ENCODE results near the gene CLVS2.

CLVS2 gene

GRCh38 chr6:123017104-123017682 is 21.2 kb downstream of the CLVS2 start:
- no peaks in the 10 kb centered on the region for H3K9me2 ChIP-seq (replicated peaks; ENCODE audit: insufficient read depth, low read length)
- H3K27ac ChIP-seq (ENCODE audit: low read length) = no peak overlapping the region
- H2AFZ ChIP-seq (ENCODE audit: low read length) = no peak overlapping the region
- H4K20me1 ChIP-seq (ENCODE audit: insufficient read depth, low read length) = no peaks in the 10 kb centered on the region
- no peaks in the 10 kb centered on the region for H3K27me3 ChIP-seq (replicated peaks; ENCODE audit: insufficient read depth, low read length)
- no peaks in the 10 kb centered on the region for H3K36me3 ChIP-seq (replicated peaks; ENCODE audit: insufficient read depth, low read length)
- no peaks in the 10 kb centered on the region for H3K9me3 ChIP-seq (replicated peaks; ENCODE audit: insufficient read depth, low read length)
- H3F3A ChIP-seq (ENCODE audit: insufficient read depth, low read length) = no peaks in the 10 kb centered on the region
- no peaks in the 10 kb centered on the region for H3K79me2 ChIP-seq (ENCODE audit: low read length)
- no peak overlapping the region for H3K4me2 ChIP-seq (ENCODE audit: low read depth, low read length)
- no peak overlapping the region for H3K9ac ChIP-seq (ENCODE audit: low read length)
- no peaks in the 10 kb centered on the region for H3K4me1 ChIP-seq (ENCODE audit: low read length)
- TF ChIP-seq EZH2 (optimal IDR thresholded peaks at IDR 0.05; ENCODE audit: low read depth, low read length) = no peak
- no peak for TF ChIP-seq CTCF (IDR thresholded peaks at IDR 0.05; ENCODE audit: low read length)
- TF ChIP-seq EZH2phosphoT487 (IDR thresholded peaks at IDR 0.05; ENCODE audit: low read length) = no peak
- no peak for DNase-seq
- no peak overlapping the region for H3K4me3 ChIP-seq (ENCODE audit: low read length)

DNA sequence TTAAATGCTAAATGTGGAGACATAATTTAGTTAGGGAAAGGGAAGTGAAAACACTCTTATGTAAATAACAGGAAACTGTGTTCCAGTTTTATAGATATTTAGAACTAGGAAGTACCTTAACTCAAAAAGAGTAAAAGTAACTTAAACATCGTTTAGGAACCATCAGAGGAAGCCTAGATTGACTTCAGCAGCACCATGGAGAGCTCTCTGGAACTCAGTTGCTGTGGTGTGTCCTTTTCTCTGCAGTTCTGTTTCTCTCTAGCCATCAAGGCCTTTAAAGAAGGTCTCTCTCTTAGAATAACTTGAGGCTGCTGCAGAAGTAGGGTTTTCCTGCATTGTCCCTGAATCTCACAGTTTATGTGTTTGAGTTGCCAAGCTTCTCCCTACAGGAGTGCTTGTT is 26.9 kb downstream of the CLVS2 start:
- Histone ChIP-seq H3F3A (ENCODE audit: insufficient read depth, low read length) (no peaks in the 10 kb centered on the region), H3K4me3 (ENCODE audit: low read length) (no peak overlapping the region), H4K20me1 (ENCODE audit: insufficient read depth, low read length) (no peaks in the 10 kb centered on the region), H3K9ac (ENCODE audit: low read length) (no peak overlapping the region), H3K79me2 (ENCODE audit: low read length) (no peaks in the 10 kb centered on the region), H3K27ac (ENCODE audit: low read length) (no peak overlapping the region), H3K9me2 (replicated peaks; ENCODE audit: insufficient read depth, low read length) (no peaks in the 10 kb centered on the region), H3K27me3 (replicated peaks; ENCODE audit: insufficient read depth, low read length) (no peaks in the 10 kb centered on the region), H3K36me3 (replicated peaks; ENCODE audit: insufficient read depth, low read length) (no peaks in the 10 kb centered on the region), H3K4me2 (ENCODE audit: low read depth, low read length) (no peak overlapping the region), H2AFZ (ENCODE audit: low read length) (no peak overlapping the region), H3K9me3 (replicated peaks; ENCODE audit: insufficient read depth, low read length) (no peaks in the 10 kb centered on the region), H3K4me1 (ENCODE audit: low read length) (no peaks in the 10 kb centered on the region)
- DNase-seq = peak; percentile 21
- no peak for TF ChIP-seq CTCF (IDR thresholded peaks at IDR 0.05; ENCODE audit: low read length)
- no peak for TF ChIP-seq EZH2phosphoT487 (IDR thresholded peaks at IDR 0.05; ENCODE audit: low read length)
- no peak for TF ChIP-seq EZH2 (optimal IDR thresholded peaks at IDR 0.05; ENCODE audit: low read depth, low read length)

GRCh38 chr6:123024976-123025375 is 28.9 kb downstream of the CLVS2 start:
- no peak overlapping the region for H2AFZ ChIP-seq (ENCODE audit: low read length)
- H3K4me3 ChIP-seq (ENCODE audit: low read length) = no peak overlapping the region
- no peaks in the 10 kb centered on the region for H3K4me1 ChIP-seq (ENCODE audit: low read length)
- no peak overlapping the region for H3K27ac ChIP-seq (ENCODE audit: low read length)
- H3K79me2 ChIP-seq (ENCODE audit: low read length) = no peaks in the 10 kb centered on the region
- DNase-seq = no peak
- no peaks in the 10 kb centered on the region for H3F3A ChIP-seq (ENCODE audit: insufficient read depth, low read length)
- H4K20me1 ChIP-seq (ENCODE audit: insufficient read depth, low read length) = no peaks in the 10 kb centered on the region
- no peak overlapping the region for H3K4me2 ChIP-seq (ENCODE audit: low read depth, low read length)
- H3K27me3 ChIP-seq (replicated peaks; ENCODE audit: insufficient read depth, low read length) = no peaks in the 10 kb centered on the region
- no peak overlapping the region for H3K9ac ChIP-seq (ENCODE audit: low read length)
- no peaks in the 10 kb centered on the region for H3K9me2 ChIP-seq (replicated peaks; ENCODE audit: insufficient read depth, low read length)
- H3K36me3 ChIP-seq (replicated peaks; ENCODE audit: insufficient read depth, low read length) = no peaks in the 10 kb centered on the region
- no peaks in the 10 kb centered on the region for H3K9me3 ChIP-seq (replicated peaks; ENCODE audit: insufficient read depth, low read length)
- TF ChIP-seq EZH2 (optimal IDR thresholded peaks at IDR 0.05; ENCODE audit: low read depth, low read length) (no peak), EZH2phosphoT487 (IDR thresholded peaks at IDR 0.05; ENCODE audit: low read length) (no peak), CTCF (IDR thresholded peaks at IDR 0.05; ENCODE audit: low read length) (no peak)

All from MM.1S (cell line).